Measurements from ENCODE around the gene UGT1A7.
"Not testable (repeated sequence)": the region's sequence is repeated elsewhere in the genome, so short reads cannot be mapped to it uniquely, and the experiment has no call there.

UGT1A7 gene

GRCh38 chr2:233740870-233741269, 59.2 kb downstream of the UGT1A7 start:
- Histone ChIP-seq H3K9me2 (replicated peaks; ENCODE audit: control insufficient read depth, low read length) (no peaks in the 10 kb centered on the region), H3K36me3 (ENCODE audit: control insufficient read depth, low read length) (no peaks in the 10 kb centered on the region), H3K79me2 (ENCODE audit: control insufficient read depth, low read length) (no peaks in the 10 kb centered on the region), H3K27me3 (ENCODE audit: control insufficient read depth, low read length) (no peaks in the 10 kb centered on the region), H3F3A (ENCODE audit: control insufficient read depth, insufficient read depth) (no peaks in the 10 kb centered on the region), H3K9me3 (ENCODE audit: control insufficient read depth, insufficient read depth, low read length) (no peaks in the 10 kb centered on the region), H3K4me3 (ENCODE audit: low read length) (no peak overlapping the region), H3K27ac (ENCODE audit: low read depth, low read length) (no peak overlapping the region), H4K20me1 (ENCODE audit: control insufficient read depth, insufficient read depth, low read depth, low read length) (no peaks in the 10 kb centered on the region), H3K4me2 (ENCODE audit: low read length) (no peak overlapping the region), H3K4me1 (ENCODE audit: control insufficient read depth, low read length) (no peaks in the 10 kb centered on the region)
- TF ChIP-seq CTCF (IDR thresholded peaks at IDR 0.05; ENCODE audit: low read depth, low read length, poor library complexity, severe bottlenecking) (no peak), EZH2phosphoT487 (IDR thresholded peaks at IDR 0.05; ENCODE audit: borderline replicate concordance, low read length) (no peak)

GRCh38 chr2:233743464-233744259, 62.0 kb downstream of the UGT1A7 start:
- Histone ChIP-seq H3K9me2 (replicated peaks; ENCODE audit: control insufficient read depth, low read length) (no peaks in the 10 kb centered on the region), H3K36me3 (ENCODE audit: control insufficient read depth, low read length) (no peaks in the 10 kb centered on the region), H3K4me2 (ENCODE audit: low read length) (no peak overlapping the region), H3K4me1 (ENCODE audit: control insufficient read depth, low read length) (no peaks in the 10 kb centered on the region), H3K27me3 (ENCODE audit: control insufficient read depth, low read length) (0 out of 2 replicates have a peak, but pooled peaks cover 3% of the 10 kb centered on the region), H3K9me3 (ENCODE audit: control insufficient read depth, insufficient read depth, low read length) (no peaks in the 10 kb centered on the region), H3K79me2 (ENCODE audit: control insufficient read depth, low read length) (no peaks in the 10 kb centered on the region), H3F3A (ENCODE audit: control insufficient read depth, insufficient read depth) (no peaks in the 10 kb centered on the region), H4K20me1 (ENCODE audit: control insufficient read depth, insufficient read depth, low read depth, low read length) (no peaks in the 10 kb centered on the region), H3K27ac (ENCODE audit: low read depth, low read length) (no peak overlapping the region), H3K4me3 (ENCODE audit: low read length) (no peak overlapping the region)
- TF ChIP-seq CTCF (IDR thresholded peaks at IDR 0.05; ENCODE audit: low read depth, low read length, poor library complexity, severe bottlenecking) (no peak), EZH2phosphoT487 (IDR thresholded peaks at IDR 0.05; ENCODE audit: borderline replicate concordance, low read length) (no peak)

- no peaks in the 10 kb centered on the region for H3F3A ChIP-seq (ENCODE audit: control insufficient read depth, insufficient read depth)
- no peaks in the 10 kb centered on the region for H4K20me1 ChIP-seq (ENCODE audit: control insufficient read depth, insufficient read depth, low read depth, low read length)
- H3K9me3 ChIP-seq (ENCODE audit: control insufficient read depth, insufficient read depth, low read length), result no peaks in the 10 kb centered on the region
- no peaks in the 10 kb centered on the region for H3K79me2 ChIP-seq (ENCODE audit: control insufficient read depth, low read length)
- H3K9me2 ChIP-seq (replicated peaks; ENCODE audit: control insufficient read depth, low read length), result no peaks in the 10 kb centered on the region
- no peaks in the 10 kb centered on the region for H3K36me3 ChIP-seq (ENCODE audit: control insufficient read depth, low read length)
- no peak overlapping the region for H3K4me2 ChIP-seq (ENCODE audit: low read length)
- H3K4me1 ChIP-seq (ENCODE audit: control insufficient read depth, low read length), result no peaks in the 10 kb centered on the region
- H3K27ac ChIP-seq (ENCODE audit: low read depth, low read length), result no peak overlapping the region
- H3K27me3 ChIP-seq (ENCODE audit: control insufficient read depth, low read length), result 0 out of 2 replicates have a peak, but pooled peaks cover 3% of the 10 kb centered on the region
- H3K4me3 ChIP-seq (ENCODE audit: low read length), result no peak overlapping the region
- TF ChIP-seq CTCF (IDR thresholded peaks at IDR 0.05; ENCODE audit: low read depth, low read length, poor library complexity, severe bottlenecking), result no peak
- TF ChIP-seq EZH2phosphoT487 (IDR thresholded peaks at IDR 0.05; ENCODE audit: borderline replicate concordance, low read length), result no peak
Observed at GRCh38 chr2:233745073-233745755, 63.5 kb downstream of the UGT1A7 start.

- H3K36me3 ChIP-seq (ENCODE audit: control insufficient read depth, low read length); H3K4me1 ChIP-seq (ENCODE audit: control insufficient read depth, low read length); H3K4me2 ChIP-seq (ENCODE audit: low read length); H3K4me3 ChIP-seq (ENCODE audit: low read length); H3K27me3 ChIP-seq (ENCODE audit: control insufficient read depth, low read length); H3F3A ChIP-seq (ENCODE audit: control insufficient read depth, insufficient read depth); H3K9me3 ChIP-seq (ENCODE audit: control insufficient read depth, insufficient read depth, low read length); H3K9me2 ChIP-seq (replicated peaks; ENCODE audit: control insufficient read depth, low read length); H3K27ac ChIP-seq (ENCODE audit: low read depth, low read length); H4K20me1 ChIP-seq (ENCODE audit: control insufficient read depth, insufficient read depth, low read depth, low read length); H3K79me2 ChIP-seq (ENCODE audit: control insufficient read depth, low read length): not testable (repeated sequence)
Observed at GRCh38 chr2:233745838-233746237, 64.1 kb downstream of the UGT1A7 start.

Measured in DOHH2 (cell line).